HS-5 (cell line): ENCODE data around the gene ELAVL1.
"Not testable (repeated sequence)": the region's sequence is repeated elsewhere in the genome, so short reads cannot be mapped to it uniquely, and the experiment has no call there.

Experiments
- DNase-seq: peaks from one replicate; pipeline ENCODE4 v3.0.0-alpha.2; 2012; ENCODE audit warnings: low read depth

Gene ELAVL1

GRCh38 chr19:7968008-7968795 lies 37.2 kb downstream of the ELAVL1 start:
- no peak for DNase-seq

GRCh38 chr19:7965921-7966665 lies 39.3 kb downstream of the ELAVL1 start:
- DNase-seq: no peak

- no peak for DNase-seq
These were observed 40.1 kb downstream of the ELAVL1 start for GRCh38 chr19:7965259-7965841.

GRCh38 chr19:7963566-7963965 lies 41.9 kb downstream of the ELAVL1 start:
- no peak for DNase-seq

GRCh38 chr19:7962644-7963268 lies 42.7 kb downstream of the ELAVL1 start:
- DNase-seq: no peak

- DNase-seq: no peak
These were observed 43.4 kb downstream of the ELAVL1 start for GRCh38 chr19:7961920-7962626.

GRCh38 chr19:7961082-7961481 lies 44.4 kb downstream of the ELAVL1 start:
- DNase-seq: not testable (repeated sequence)

GRCh38 chr19:7959211-7959610 lies 46.2 kb downstream of the ELAVL1 start:
- DNase-seq: no peak

GRCh38 chr19:7955696-7956095 lies 49.7 kb downstream of the ELAVL1 start:
- no peak for DNase-seq

- no peak for DNase-seq
These were observed 51.9 kb downstream of the ELAVL1 start for GRCh38 chr19:7953576-7953975.

GRCh38 chr19:7953060-7953459 lies 52.4 kb downstream of the ELAVL1 start:
- DNase-seq: no peak

GRCh38 chr19:7947939-7948338 lies 57.5 kb downstream of the ELAVL1 start:
- DNase-seq: no peak

GRCh38 chr19:7944177-7944761 lies 61.2 kb downstream of the ELAVL1 start:
- DNase-seq: peak; percentile 83

GRCh38 chr19:7943444-7944176 lies 61.8 kb downstream of the ELAVL1 start, which contains the start of gene TIMM44:
Gene TIMM44 (minus strand): TSS chr19:7943666. CDS start chr19:7943651, 15 bp downstream.
- DNase-seq: peak; percentile 97

- no peak for DNase-seq
These were observed 62.4 kb downstream of the ELAVL1 start for GRCh38 chr19:7942981-7943443.

GRCh38 chr19:7941895-7942596 lies 63.4 kb downstream of the ELAVL1 start:
- DNase-seq: no peak

GRCh38 chr19:7940841-7941240 lies 64.6 kb downstream of the ELAVL1 start:
- no peak for DNase-seq

- DNase-seq: no peak
These were observed 70.7 kb downstream of the ELAVL1 start for GRCh38 chr19:7934766-7935165.

- no peak for DNase-seq
These were observed 71.4 kb downstream of the ELAVL1 start for GRCh38 chr19:7933828-7934725.
